Activated CD4-positive, alpha-beta T cell treated with anti-CD3 and anti-CD28 coated beads for 24 hours (primary cell): ENCODE measurements around the gene CALHM3.
A peak's percentile ranks its signal among the peaks of the same experiment; 100 is the strongest.

Experiments
- DNase-seq, 2 donors: peaks; one replicate each; pipeline ENCODE4 v3.0.0-alpha.2; 2020; ENCODE audit warnings: low read depth in 2 of 2

CALHM3 gene

GRCh38 chr10:103474077-103474476 lies 5.0 kb downstream of the CALHM3 start:
- DNase-seq: no peak

GRCh38 chr10:103473261-103473671 lies 5.8 kb downstream of the CALHM3 start:
- no peak for DNase-seq

DNA sequence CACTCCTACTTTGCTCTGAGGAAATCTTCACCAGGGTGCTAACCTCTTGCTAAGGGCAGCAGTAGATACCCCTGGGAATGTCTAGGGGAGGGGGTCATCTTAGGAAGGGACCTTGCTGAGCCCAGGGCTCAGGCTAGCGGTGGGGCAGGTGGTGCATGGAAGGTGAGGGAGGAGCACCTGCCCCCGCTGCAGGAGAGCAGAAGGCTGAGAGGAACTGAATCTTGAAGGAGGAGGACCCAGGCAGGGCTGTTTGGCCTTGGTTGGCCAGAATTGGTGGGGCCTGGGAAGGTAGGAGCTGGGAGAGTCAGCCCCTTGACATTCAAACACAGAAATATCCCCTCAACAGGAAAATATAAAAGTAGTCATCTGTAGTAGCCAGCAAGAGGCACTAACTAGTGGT lies 7.0 kb downstream of the CALHM3 start:
- no peak for DNase-seq

DNA sequence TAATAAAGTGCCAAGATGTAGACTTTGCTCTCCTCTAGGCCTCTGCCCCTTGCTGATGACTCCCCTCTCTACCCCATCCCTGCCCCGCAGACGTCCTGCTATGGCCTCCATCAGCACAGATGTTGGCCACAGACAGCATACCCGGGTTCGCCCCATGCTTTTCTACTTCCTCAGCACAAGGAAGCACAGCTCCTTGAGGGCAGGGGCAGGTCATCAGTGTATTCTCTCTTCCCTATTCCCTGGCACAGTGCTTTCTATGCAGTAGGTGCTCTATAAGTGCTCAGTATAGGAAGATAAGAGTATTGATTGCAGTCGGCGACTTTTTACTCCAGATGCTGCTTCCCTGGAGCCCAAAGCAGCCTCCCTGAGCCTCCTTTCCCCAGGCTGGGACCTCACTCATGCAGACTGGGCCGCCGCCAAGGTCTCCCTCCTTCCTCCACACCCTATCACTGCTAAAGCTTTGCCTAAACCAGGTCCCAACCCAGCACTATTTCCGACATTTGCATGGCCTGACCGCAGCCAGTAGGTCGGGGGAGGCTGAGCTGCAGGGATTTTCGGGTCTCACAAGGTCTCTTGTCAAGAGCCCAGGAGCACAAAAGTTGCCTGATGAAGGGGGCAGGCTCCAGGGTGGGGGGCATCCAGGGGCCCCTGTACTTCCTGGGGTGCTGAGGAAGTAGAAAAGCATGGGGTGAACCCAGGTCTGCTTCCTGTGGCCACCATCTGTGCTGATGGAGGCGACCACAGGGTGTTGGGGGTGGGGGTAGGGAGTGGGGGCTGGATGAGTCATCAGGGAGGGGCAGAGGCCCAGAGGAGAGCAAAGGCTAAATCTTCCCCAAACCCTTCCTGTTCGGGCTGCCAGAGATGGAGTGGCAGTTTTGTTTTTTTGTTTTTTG lies 8.0 kb downstream of the CALHM3 start:
- peak in 1 of 2 donors; percentile 37 for DNase-seq

GRCh38 chr10:103469201-103469600 lies 9.8 kb downstream of the CALHM3 start:
- DNase-seq: no peak

- no peak for DNase-seq
Measured at GRCh38 chr10:103467406-103467805, 11.6 kb downstream of the CALHM3 start.

GRCh38 chr10:103466734-103467133 lies 12.3 kb downstream of the CALHM3 start:
- no peak for DNase-seq

DNA sequence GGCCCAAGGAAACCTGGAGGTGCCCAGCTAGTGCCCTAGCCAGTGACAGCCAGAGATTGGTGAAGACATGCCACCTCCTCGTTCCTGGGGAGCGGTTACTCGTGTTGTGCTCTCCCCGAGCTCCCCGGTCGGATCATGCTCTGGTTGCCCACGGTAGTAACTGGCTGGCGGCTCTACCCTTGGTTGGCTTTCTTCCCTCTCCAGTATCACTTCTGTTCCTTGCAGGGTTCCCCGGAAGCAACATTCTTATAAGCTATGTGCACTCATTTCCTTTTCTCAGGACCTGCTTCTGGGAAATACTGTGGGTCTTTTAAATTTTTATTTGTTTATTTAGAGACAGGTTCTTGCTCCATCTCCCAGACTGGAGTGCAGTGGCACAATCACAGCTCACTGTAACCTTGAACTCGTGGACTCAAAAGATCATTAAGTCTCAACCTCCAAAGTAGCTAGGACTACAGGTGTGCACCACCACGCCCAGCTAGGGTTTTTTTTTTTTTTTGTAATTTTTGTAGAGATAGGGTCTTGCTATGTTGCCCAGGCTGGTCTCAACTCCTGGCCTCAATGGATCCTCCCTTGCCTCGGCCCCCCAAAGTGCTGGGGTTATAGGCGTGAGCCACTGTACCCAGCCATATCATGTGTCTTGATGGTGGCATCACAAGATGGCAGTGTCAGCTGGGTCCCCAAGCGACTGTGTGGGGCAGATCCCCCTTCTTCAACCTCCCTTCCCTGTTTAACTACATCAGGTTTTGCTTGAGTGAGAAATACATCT lies 13.4 kb downstream of the CALHM3 start:
- DNase-seq: no peak

DNA sequence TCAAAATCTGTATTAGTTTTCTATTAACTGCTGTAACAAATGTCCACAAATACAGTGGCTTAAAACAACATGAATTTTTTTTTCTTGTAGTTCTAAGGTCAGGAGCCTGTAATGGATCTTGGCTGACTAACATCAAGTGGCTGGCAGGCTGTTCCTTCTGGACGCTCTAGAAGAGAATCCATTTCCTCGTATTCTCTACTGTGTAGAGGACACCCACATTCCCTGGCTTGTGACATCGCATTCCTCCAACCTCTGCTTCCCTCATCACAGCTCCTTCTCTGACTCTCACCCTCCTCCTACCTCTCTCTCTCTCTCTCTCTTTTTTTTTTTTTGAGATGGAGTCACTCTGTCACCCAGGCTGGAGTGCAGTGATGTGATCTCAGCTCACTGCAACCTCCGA lies 15.5 kb downstream of the CALHM3 start:
- no peak for DNase-seq

DNA sequence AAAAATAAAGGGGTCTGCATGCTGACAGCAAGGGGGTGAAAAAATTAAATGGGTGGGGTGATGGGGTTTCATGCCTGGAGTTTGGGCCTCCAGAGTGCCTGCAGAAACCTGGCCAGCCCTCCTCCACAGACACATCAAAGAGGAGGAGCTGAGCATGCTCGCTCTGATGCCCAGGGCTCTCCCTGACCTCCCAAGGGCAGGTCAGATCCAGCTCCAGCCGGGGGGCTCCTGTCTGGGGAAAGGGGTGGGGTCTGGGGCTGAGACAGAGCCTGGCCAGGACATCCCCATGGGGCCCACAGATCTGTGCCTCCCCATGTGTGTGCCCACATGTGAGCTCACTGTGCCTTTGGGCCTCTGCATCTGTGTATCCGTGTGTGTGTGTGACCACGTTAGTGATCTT lies 19.4 kb downstream of the CALHM3 start:
- DNase-seq: no peak

- DNase-seq: no peak
Measured at GRCh38 chr10:103458720-103459119, 20.3 kb downstream of the CALHM3 start, which contains the start of gene CALHM1. Gene CALHM1, minus strand, starts transcription at chr10:103458900. Its CDS starts 149 bp downstream, at chr10:103458751.

GRCh38 chr10:103457896-103458583 lies 21.0 kb downstream of the CALHM3 start:
- no peak for DNase-seq

DNA sequence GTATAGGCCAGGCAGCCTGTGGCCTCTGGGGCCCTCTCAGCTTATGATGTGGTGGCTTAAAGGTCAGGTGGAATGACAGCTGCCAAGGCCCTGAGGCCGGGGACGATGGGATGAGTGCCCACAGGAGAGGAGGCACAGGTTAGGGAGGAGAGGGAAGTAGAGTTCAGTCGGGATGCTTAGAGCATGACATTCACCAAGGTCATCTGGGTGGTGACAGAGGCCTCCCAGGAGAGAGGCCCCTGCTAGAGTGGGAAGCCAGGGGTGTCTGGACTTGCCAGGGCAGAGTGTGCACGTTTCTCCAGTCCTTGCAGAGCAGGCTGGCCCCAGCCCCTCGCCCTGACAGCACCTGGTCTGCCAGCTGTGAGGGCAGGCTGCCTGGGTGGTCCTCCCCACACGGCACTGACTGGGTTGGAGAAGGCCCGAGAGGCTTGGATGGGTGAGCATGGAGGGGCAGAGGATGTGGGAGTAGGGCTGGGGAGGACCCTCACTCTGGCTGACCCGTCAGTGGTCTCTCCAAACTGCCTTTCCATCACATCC lies 21.8 kb downstream of the CALHM3 start:
- DNase-seq: no peak

DNA sequence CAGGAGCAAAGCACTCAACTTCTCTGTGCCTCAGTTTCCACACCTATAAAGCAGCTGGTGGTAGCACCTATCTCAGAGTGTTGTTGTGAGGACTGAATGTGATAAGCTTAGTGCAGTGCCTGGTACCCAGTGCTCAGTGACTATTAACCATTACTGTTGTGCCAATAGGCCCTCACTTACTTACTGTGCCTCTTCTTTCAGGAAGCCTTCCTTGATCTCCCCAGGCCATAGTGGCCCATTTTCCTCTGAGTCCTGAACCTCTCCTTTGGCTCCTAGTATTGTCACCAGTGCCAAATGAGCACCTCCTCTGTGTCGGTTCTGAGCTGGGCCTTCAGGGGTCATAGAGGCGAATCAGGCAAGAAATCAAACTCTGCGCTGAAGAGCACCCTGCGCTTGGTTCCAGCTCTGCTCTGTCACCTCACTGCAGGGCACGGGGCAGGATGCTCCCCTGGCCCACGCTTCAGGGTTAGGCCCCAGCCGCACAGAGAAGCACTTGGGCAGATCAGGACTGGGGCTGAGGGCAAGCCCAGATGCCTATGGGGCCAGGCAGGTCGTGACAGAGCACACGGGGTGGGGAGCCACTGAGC lies 22.9 kb downstream of the CALHM3 start:
- DNase-seq: no peak

- no peak for DNase-seq
Measured at GRCh38 chr10:103455235-103455634, 23.8 kb downstream of the CALHM3 start.

- no peak for DNase-seq
Measured at GRCh38 chr10:103454026-103454425, 25.0 kb downstream of the CALHM3 start.

GRCh38 chr10:103452506-103453230 lies 26.4 kb downstream of the CALHM3 start:
- no peak for DNase-seq

- peak; percentile 29 to 56 for DNase-seq
Measured at GRCh38 chr10:103451831-103452505, 27.1 kb downstream of the CALHM3 start, which contains the start of gene CALHM2. Gene CALHM2, minus strand, starts transcription at chr10:103452370. Its CDS starts 2,429 bp downstream, at chr10:103449941.

GRCh38 chr10:103451091-103451813 lies 27.8 kb downstream of the CALHM3 start:
- DNase-seq: peak; percentile 19 to 35
